IMR-90 (cell line): Measurements from ENCODE around the gene GLRA3. TPM values are rescaled to one million over a fixed set of nuclear protein-coding genes. Genes with fewer than 3 reads are reported as not detected.

Experiments used
- ATAC-seq: fragments of 200-7000 bp; cut with Tn5 transposase; 2 replicates; pipeline ENCODE4 v1.9.1; 2020; ENCODE audit warnings: low read depth, mild to moderate bottlenecking, moderate library complexity
- BruUV-seq: library from RNA; stranded (reverse); fragments of 400-500 nt; replicated peaks from 2 replicates; lab custom pipeline; 2021; lab: Mats Ljungman, UMichigan
- CTCF ChIA-PET: fragments of 300-600 bp; formaldehyde crosslinking; extraction: SDS; loops from one replicate; lab custom pipeline; 2021; ENCODE audit warnings: antibody characterized with exemption; lab: Yijun Ruan, JAX
- POLR2A ChIA-PET: fragments of 300-600 bp; sonication (Branson Sonifier 250); formaldehyde crosslinking; loops from one replicate; lab custom pipeline; 2022; ENCODE audit warnings: antibody characterized with exemption; ENCODE audit not compliant: unreplicated experiment; lab: Charles Lee
- DNase-seq: peaks from one replicate; pipeline ENCODE4 v3.0.0; 2013
- H2AFZ ChIP-seq: replicated peaks from 2 replicates; pipeline ENCODE3; 2013; ENCODE audit warnings: low read length, mild to moderate bottlenecking; ENCODE audit not compliant: poor library complexity
- H2AK5ac ChIP-seq: 2 replicates; pipeline ENCODE4 v1.6.1; 2013; ENCODE audit warnings: low read depth, low read length, inconsistent platforms
- H2AK9ac ChIP-seq: replicated peaks from 2 replicates; pipeline ENCODE3; 2013; ENCODE audit warnings: mild to moderate bottlenecking, low read depth, low read length, moderate library complexity; ENCODE audit not compliant: poor library complexity
- H2BK120ac ChIP-seq: 2 replicates; pipeline ENCODE4 v1.6.1; 2013; ENCODE audit warnings: low read depth, low read length, inconsistent platforms
- H2BK15ac ChIP-seq: 3 replicates; pipeline ENCODE4 v1.6.1; 2013; ENCODE audit warnings: low read depth, low read length, inconsistent platforms
- H2BK20ac ChIP-seq: 2 replicates; pipeline ENCODE4 v1.6.1; 2013; ENCODE audit warnings: low read depth, mild to moderate bottlenecking, inconsistent platforms, low read length, moderate library complexity
- H2BK5ac ChIP-seq: 2 replicates; pipeline ENCODE4 v1.6.1; 2013; ENCODE audit warnings: mild to moderate bottlenecking, low read depth, low read length, inconsistent platforms; ENCODE audit not compliant: poor library complexity, severe bottlenecking
- H3K14ac ChIP-seq: replicated peaks from 2 replicates; pipeline ENCODE4 v1.6.1; 2013; ENCODE audit warnings: low read depth, low read length, inconsistent platforms
- H3K18ac ChIP-seq: 2 replicates; pipeline ENCODE4 v1.6.1; 2013; ENCODE audit warnings: low read depth, low read length, control low read depth
- H3K23ac ChIP-seq: 2 replicates; pipeline ENCODE4 v1.6.1; 2013; ENCODE audit warnings: low read depth, low read length, inconsistent platforms
- H3K27ac ChIP-seq: 2 replicates; pipeline ENCODE4 v1.5.1; 2013; ENCODE audit warnings: mild to moderate bottlenecking, control low read depth, low read length; ENCODE audit not compliant: insufficient read depth
- H3K27me3 ChIP-seq: 2 replicates; pipeline ENCODE4 v1.6.1; 2013; ENCODE audit warnings: low read length; ENCODE audit not compliant: control insufficient read depth, insufficient read depth
- H3K36me3 ChIP-seq: 2 replicates; pipeline ENCODE4 v1.6.1; 2013; ENCODE audit warnings: low read length, mixed read lengths; ENCODE audit not compliant: control insufficient read depth, insufficient read depth
- H3K4ac ChIP-seq: 2 replicates; pipeline ENCODE4 v1.6.1; 2013; ENCODE audit warnings: low read depth, low read length, inconsistent platforms
- H3K4me1 ChIP-seq: 2 replicates; pipeline ENCODE4 v1.6.1; 2013; ENCODE audit warnings: low read length, mixed read lengths; ENCODE audit not compliant: control insufficient read depth, insufficient read depth
- H3K4me2 ChIP-seq: 2 replicates; pipeline ENCODE4 v1.6.1; 2013; ENCODE audit warnings: low read depth, mild to moderate bottlenecking, control low read depth, low read length, moderate library complexity
- H3K4me3 ChIP-seq: 2 replicates; pipeline ENCODE4 v1.5.1; 2013; ENCODE audit warnings: low read depth, mild to moderate bottlenecking, control low read depth, low read length, moderate library complexity; ENCODE audit not compliant: insufficient read depth
- H3K56ac ChIP-seq: 2 replicates; pipeline ENCODE4 v1.6.1; 2013; ENCODE audit warnings: low read length, inconsistent platforms; ENCODE audit not compliant: insufficient read depth; ENCODE audit errors: extremely low read depth
- H3K79me1 ChIP-seq, 2 experiments: 2 replicates each; pipeline ENCODE4 v1.6.1; 2013; ENCODE audit warnings: low read length in 2 of 2, inconsistent platforms in 1 of 2, low read depth in 1 of 2
- H3K9ac ChIP-seq: 2 replicates; pipeline ENCODE4 v1.6.1; 2013; ENCODE audit warnings: low read depth, low read length, control low read depth
- H3K9me1 ChIP-seq: 2 replicates; pipeline ENCODE4 v1.6.1; 2013; ENCODE audit warnings: low read length, inconsistent platforms; ENCODE audit not compliant: insufficient read depth
- H3K9me3 ChIP-seq: 2 replicates; pipeline ENCODE4 v1.6.1; 2013; ENCODE audit warnings: low read length; ENCODE audit not compliant: control insufficient read depth, insufficient read depth
- H4K20me1 ChIP-seq: 2 replicates; pipeline ENCODE4 v1.6.1; 2013; ENCODE audit warnings: low read length, inconsistent platforms; ENCODE audit not compliant: insufficient read depth
- H4K5ac ChIP-seq: 2 replicates; pipeline ENCODE4 v1.6.1; 2013; ENCODE audit warnings: mild to moderate bottlenecking, low read depth, low read length, control low read depth
- H4K8ac ChIP-seq, 2 experiments: 2 replicates each; pipeline ENCODE4 v1.6.1; 2013; ENCODE audit warnings: low read depth in 2 of 2, low read length in 2 of 2, control low read depth in 1 of 2, inconsistent platforms in 1 of 2
- H4K91ac ChIP-seq: 2 replicates; pipeline ENCODE4 v1.6.1; 2013; ENCODE audit warnings: low read depth, low read length, inconsistent platforms; ENCODE audit not compliant: insufficient read depth
- BHLHE40 ChIP-seq: fragments of 150-350 bp; IDR thresholded peaks from 2 replicates; pipeline ENCODE4 v1.6.1; 2016; ENCODE audit warnings: mild to moderate bottlenecking, low read depth, low read length
- CHD1 ChIP-seq: IDR thresholded peaks from 2 replicates; pipeline ENCODE4 v1.6.1; 2012; ENCODE audit warnings: low read depth, low read length, improper control_type of control experiment
- FOS ChIP-seq: fragments of 150-350 bp; IDR thresholded peaks from 2 replicates; pipeline ENCODE4 v1.6.1; 2016; ENCODE audit warnings: low read depth, low read length
- MAFK ChIP-seq: IDR thresholded peaks from 2 replicates; pipeline ENCODE4 v1.6.1; 2012; ENCODE audit warnings: low read depth, low read length, improper control_type of control experiment
- NFE2L2 ChIP-seq: fragments of 150-350 bp; IDR thresholded peaks from 2 replicates; pipeline ENCODE4 v1.6.1; 2016; ENCODE audit warnings: low read depth, mild to moderate bottlenecking, low read length
- POLR2A ChIP-seq: IDR thresholded peaks from 2 replicates; pipeline ENCODE4 v1.6.1; 2012; ENCODE audit warnings: mild to moderate bottlenecking, low read depth, low read length
- RAD21 ChIP-seq: IDR thresholded peaks from 2 replicates; pipeline ENCODE4 v1.6.1; 2012; ENCODE audit warnings: low read length, improper control_type of control experiment
- RCOR1 ChIP-seq: IDR thresholded peaks from 2 replicates; pipeline ENCODE4 v1.6.1; 2012; ENCODE audit warnings: mild to moderate bottlenecking, low read length, improper control_type of control experiment; ENCODE audit not compliant: insufficient replicate concordance
- RFX5 ChIP-seq: IDR thresholded peaks from 2 replicates; pipeline ENCODE4 v1.8.0; 2012; ENCODE audit warnings: low read depth, mild to moderate bottlenecking, low read length, moderate library complexity
- SMC3 ChIP-seq: fragments of 150-350 bp; IDR thresholded peaks from 2 replicates; pipeline ENCODE4 v1.6.1; 2016; ENCODE audit warnings: low read depth, mild to moderate bottlenecking, antibody characterized with exemption, low read length, moderate library complexity
- WGBS, 2 experiments: methylation state at CpG; one replicate each; pipeline versions ENCODE4 v1.1.5 to v1.1.7; 2013; ENCODE audit warnings: missing lambda C conversion rate in 2 of 2; ENCODE audit not compliant: insufficient read length in 1 of 2; ENCODE audit errors: extremely low coverage in 2 of 2; 5-methylcytosine and 5-hydroxymethylcytosine counted together
- dilution Hi-C: fragments of 300-500 bp; cut with HindIII; formaldehyde crosslinking; loops from one replicate; pipeline ENCODE4 v1.14.3; 2018; ENCODE audit warnings: low sequenced_read_pairs; ENCODE audit not compliant: unreplicated experiment
- in situ Hi-C: fragments of 300-500 bp; cut with MboI; formaldehyde crosslinking; loops from 3 replicates; pipeline ENCODE4 v1.14.3; 2019; ENCODE audit warnings: low sequenced_read_pairs, inconsistent platforms, mixed read lengths
- intact Hi-C: fragments of 100-400 bp; cut with micrococcal nuclease; formaldehyde crosslinking; loops from 2 replicates; pipeline ENCODE4 v1.10.0; 2022
- polyA plus RNA-seq, 3 experiments: library from polyadenylated mRNA; depleted of rRNA; stranded (reverse); fragments of >200 nt; gene quantifications; 2 replicates each; pipeline ENCODE4 v1.2.3, GENCODE V29; 2012; ENCODE audit warnings: low replicate concordance in 1 of 3
- total RNA-seq: library from RNA; depleted of rRNA; stranded (reverse); fragments of >200 nt; gene quantifications from 2 replicates; pipeline ENCODE4 v1.2.3, GENCODE V29; 2012
- TF ChIP-seq, protein P1 (sequence below): fragments of 150-350 bp; IDR thresholded peaks from 2 replicates; pipeline ENCODE4 v1.6.1; 2016; ENCODE audit warnings: low read depth, mild to moderate bottlenecking, low read length, moderate library complexity, borderline replicate concordance
- TF ChIP-seq, protein P2 (sequence below): fragments of 150-350 bp; IDR thresholded peaks from 2 replicates; pipeline ENCODE4 v1.6.1; 2017; ENCODE audit warnings: mild to moderate bottlenecking, antibody characterized with exemption, low read length, low read depth

GLRA3 gene
- total and polyA plus RNA-seq, 2 of the 4 experiments (the other 2 are of a cell fraction): not detected

DNA sequence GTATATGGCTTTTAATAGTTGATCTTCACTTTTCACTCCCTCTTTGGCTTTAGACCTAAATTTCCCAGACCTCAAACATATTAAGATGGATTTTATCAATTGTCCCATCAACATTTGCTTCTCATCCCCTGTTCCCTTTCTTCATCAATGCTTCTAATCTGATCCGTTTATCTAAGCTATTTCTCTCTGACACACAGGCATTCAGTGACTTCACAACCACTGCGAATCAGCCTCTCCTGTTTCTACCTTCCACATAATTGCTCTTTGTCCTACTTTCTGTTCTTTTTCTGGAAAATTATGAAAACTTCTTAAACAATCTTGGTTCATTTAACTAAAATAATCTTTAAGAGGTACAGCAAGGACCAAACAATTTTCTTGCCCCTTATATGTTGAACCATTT is 115.2 kb downstream of the GLRA3 start:
- no peak overlapping the region for H4K91ac ChIP-seq
- in situ Hi-C loops (no loop called here), intact Hi-C loops (loop anchor here (1.0 kb wide), 1 partner anchor 349 kb away; no protein-coding TSS in a partner anchor), dilution Hi-C loops (no loop called here)
- DNase-seq: no peak
- no peak overlapping the region for H4K5ac ChIP-seq
- H3K9ac ChIP-seq: no peak overlapping the region
- no peak overlapping the region for H3K27ac ChIP-seq
- no peak overlapping the region for H3K4me2 ChIP-seq
- H2BK5ac ChIP-seq: no peak overlapping the region
- no peak overlapping the region for H2AK9ac ChIP-seq
- H3K4me1 ChIP-seq: no peaks in the 10 kb centered on the region
- H3K18ac ChIP-seq: no peak overlapping the region
- H3K14ac ChIP-seq: no peak overlapping the region
- H2BK20ac ChIP-seq: no peak overlapping the region
- no peak overlapping the region for H4K8ac ChIP-seq
- TF ChIP-seq BHLHE40 (no peak), NFE2L2 (no peak), RCOR1 (no peak), RAD21 (no peak), FOS (no peak), RFX5 (no peak), POLR2A (no peak), CHD1 (no peak), SMC3 (no peak), MAFK (no peak)
- TF ChIP-seq, protein P1, sequence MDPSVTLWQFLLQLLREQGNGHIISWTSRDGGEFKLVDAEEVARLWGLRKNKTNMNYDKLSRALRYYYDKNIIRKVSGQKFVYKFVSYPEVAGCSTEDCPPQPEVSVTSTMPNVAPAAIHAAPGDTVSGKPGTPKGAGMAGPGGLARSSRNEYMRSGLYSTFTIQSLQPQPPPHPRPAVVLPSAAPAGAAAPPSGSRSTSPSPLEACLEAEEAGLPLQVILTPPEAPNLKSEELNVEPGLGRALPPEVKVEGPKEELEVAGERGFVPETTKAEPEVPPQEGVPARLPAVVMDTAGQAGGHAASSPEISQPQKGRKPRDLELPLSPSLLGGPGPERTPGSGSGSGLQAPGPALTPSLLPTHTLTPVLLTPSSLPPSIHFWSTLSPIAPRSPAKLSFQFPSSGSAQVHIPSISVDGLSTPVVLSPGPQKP: no peak
- TF ChIP-seq, protein P2, sequence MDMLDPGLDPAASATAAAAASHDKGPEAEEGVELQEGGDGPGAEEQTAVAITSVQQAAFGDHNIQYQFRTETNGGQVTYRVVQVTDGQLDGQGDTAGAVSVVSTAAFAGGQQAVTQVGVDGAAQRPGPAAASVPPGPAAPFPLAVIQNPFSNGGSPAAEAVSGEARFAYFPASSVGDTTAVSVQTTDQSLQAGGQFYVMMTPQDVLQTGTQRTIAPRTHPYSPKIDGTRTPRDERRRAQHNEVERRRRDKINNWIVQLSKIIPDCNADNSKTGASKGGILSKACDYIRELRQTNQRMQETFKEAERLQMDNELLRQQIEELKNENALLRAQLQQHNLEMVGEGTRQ: no peak
- H3K36me3 ChIP-seq: no peaks in the 10 kb centered on the region
- BruUV-seq: no TSS peak
- H3K9me3 ChIP-seq: no peaks in the 10 kb centered on the region
- POLR2A ChIA-PET: no interaction called here
- H3K4me3 ChIP-seq: no peak overlapping the region
- H2BK120ac ChIP-seq: no peak overlapping the region
- no peak for ATAC-seq
- CTCF ChIA-PET: no interaction called here
- no peaks in the 10 kb centered on the region for H4K20me1 ChIP-seq
- no peak overlapping the region for H3K4ac ChIP-seq
- H2AFZ ChIP-seq: no peak overlapping the region
- no peak overlapping the region for H3K56ac ChIP-seq
- H3K23ac ChIP-seq: no peak overlapping the region
- no peaks in the 10 kb centered on the region for H3K9me1 ChIP-seq
- no peaks in the 10 kb centered on the region for H3K79me1 ChIP-seq
- H3K27me3 ChIP-seq: no peaks in the 10 kb centered on the region
- no peak overlapping the region for H2BK15ac ChIP-seq
- no peak overlapping the region for H2AK5ac ChIP-seq
- no CpG with 5 or more reads among the region's 2 CpGs for WGBS, 2 experiments
